Fibroblast of mammary gland (primary cell): Measurements from ENCODE around the gene CTNND2.

ENCODE experiments used
- DNase-seq: peaks from one replicate; pipeline ENCODE4 v3.0.0-alpha.2; 2010; ENCODE audit warnings: low read depth
- H3K4me3 ChIP-seq: 2 replicates; pipeline ENCODE4 v1.5.1; 2011; ENCODE audit warnings: low read depth, mild to moderate bottlenecking, low read length, moderate library complexity; ENCODE audit not compliant: control insufficient read depth
- TF ChIP-seq, protein P1 (sequence below): conservative IDR thresholded peaks from 2 replicates; pipeline ENCODE4 v1.5.1; 2011; ENCODE audit warnings: low read depth, low read length, inconsistent platforms; ENCODE audit not compliant: control insufficient read depth, insufficient read depth

Gene CTNND2

GRCh38 chr5:11793396-11793795 lies 110.8 kb downstream of the CTNND2 start:
- H3K4me3 ChIP-seq, result no peak overlapping the region
- no peak for DNase-seq
- TF ChIP-seq, protein P1, sequence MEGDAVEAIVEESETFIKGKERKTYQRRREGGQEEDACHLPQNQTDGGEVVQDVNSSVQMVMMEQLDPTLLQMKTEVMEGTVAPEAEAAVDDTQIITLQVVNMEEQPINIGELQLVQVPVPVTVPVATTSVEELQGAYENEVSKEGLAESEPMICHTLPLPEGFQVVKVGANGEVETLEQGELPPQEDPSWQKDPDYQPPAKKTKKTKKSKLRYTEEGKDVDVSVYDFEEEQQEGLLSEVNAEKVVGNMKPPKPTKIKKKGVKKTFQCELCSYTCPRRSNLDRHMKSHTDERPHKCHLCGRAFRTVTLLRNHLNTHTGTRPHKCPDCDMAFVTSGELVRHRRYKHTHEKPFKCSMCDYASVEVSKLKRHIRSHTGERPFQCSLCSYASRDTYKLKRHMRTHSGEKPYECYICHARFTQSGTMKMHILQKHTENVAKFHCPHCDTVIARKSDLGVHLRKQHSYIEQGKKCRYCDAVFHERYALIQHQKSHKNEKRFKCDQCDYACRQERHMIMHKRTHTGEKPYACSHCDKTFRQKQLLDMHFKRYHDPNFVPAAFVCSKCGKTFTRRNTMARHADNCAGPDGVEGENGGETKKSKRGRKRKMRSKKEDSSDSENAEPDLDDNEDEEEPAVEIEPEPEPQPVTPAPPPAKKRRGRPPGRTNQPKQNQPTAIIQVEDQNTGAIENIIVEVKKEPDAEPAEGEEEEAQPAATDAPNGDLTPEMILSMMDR, result no peak

GRCh38 chr5:11792621-11793020 lies 111.6 kb downstream of the CTNND2 start:
- H3K4me3 ChIP-seq, result no peak overlapping the region
- DNase-seq, result no peak
- TF ChIP-seq, protein P1, result no peak

DNA sequence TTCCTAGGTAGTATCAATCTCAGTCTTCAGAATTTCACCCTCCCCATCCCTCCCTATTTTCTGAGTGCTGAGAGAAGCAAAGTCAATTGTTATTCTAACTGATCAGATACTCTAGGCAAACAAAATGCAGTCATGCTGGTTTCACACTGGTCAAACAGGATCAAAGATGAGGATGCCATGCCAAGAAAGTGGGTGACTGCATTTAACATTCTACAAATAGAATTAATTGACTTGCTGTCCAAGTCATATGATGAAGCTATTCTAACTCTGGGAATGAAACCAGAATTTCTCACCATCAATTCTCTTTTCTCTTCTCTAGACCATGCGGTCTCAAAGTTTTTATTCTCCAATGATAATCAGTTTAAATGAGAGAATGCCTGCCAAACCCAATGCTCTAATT lies 112.5 kb downstream of the CTNND2 start:
- H3K4me3 ChIP-seq, result no peak overlapping the region
- TF ChIP-seq, protein P1, result no peak
- DNase-seq, result no peak

DNA sequence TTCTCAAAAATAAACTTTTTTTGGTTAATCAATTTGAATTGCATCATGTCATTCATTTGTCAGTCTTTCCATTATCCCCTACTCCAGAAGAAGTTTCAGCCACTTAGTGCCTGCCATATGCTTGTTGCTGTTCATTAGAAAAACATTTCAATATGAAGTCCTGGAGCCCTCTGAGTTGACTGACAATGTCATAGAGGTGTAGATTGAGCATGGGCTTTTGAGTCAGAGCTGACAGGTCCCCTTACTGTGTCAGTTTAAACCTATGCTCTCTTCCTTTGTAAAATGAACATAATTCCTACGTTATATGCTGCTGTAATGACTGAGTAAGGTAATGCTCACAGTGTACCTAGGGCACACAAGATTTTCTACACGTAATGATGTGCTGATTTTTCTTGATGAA lies 114.0 kb downstream of the CTNND2 start:
- TF ChIP-seq, protein P1, result no peak
- no peak overlapping the region for H3K4me3 ChIP-seq
- no peak for DNase-seq

- DNase-seq, result no peak
- H3K4me3 ChIP-seq, result no peak overlapping the region
- TF ChIP-seq, protein P1, result no peak
Measured at GRCh38 chr5:11785771-11786352, 118.4 kb downstream of the CTNND2 start.

GRCh38 chr5:11780641-11781345 lies 123.5 kb downstream of the CTNND2 start:
- DNase-seq, result no peak
- TF ChIP-seq, protein P1, result no peak
- no peak overlapping the region for H3K4me3 ChIP-seq

DNA sequence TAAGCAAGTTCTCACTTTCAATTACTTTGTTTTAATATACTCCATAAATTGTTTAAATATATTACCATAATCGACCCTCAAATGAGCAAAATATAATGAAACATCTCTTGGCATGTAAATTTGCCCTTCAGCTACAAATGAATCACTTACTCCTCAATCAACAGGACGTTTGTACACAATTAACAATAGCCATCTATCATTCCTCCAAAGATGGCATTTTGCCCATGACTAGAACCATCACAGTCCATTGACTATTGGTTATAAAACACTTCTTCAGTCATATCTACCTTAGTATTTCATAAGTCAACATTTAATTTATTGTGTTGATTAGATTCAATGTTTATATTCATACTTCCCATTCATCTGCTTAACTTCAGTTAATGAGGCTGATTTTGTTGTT lies 127.2 kb downstream of the CTNND2 start:
- no peak overlapping the region for H3K4me3 ChIP-seq
- TF ChIP-seq, protein P1, result no peak
- DNase-seq, result no peak
